SKM-1 treated with dmso at 0.1 percent for 144 hours (cell line): ENCODE data around the gene NASP.

ENCODE experiments used
- DNase-seq: peaks from one replicate; lab custom pipeline; 2025; ENCODE audit not compliant: unreplicated experiment; lab: John Stamatoyannopoulos, UW

The NASP gene

GRCh38 chr1:45666836-45667235 is 83.0 kb downstream of the NASP start:
- DNase-seq: no peak

DNA sequence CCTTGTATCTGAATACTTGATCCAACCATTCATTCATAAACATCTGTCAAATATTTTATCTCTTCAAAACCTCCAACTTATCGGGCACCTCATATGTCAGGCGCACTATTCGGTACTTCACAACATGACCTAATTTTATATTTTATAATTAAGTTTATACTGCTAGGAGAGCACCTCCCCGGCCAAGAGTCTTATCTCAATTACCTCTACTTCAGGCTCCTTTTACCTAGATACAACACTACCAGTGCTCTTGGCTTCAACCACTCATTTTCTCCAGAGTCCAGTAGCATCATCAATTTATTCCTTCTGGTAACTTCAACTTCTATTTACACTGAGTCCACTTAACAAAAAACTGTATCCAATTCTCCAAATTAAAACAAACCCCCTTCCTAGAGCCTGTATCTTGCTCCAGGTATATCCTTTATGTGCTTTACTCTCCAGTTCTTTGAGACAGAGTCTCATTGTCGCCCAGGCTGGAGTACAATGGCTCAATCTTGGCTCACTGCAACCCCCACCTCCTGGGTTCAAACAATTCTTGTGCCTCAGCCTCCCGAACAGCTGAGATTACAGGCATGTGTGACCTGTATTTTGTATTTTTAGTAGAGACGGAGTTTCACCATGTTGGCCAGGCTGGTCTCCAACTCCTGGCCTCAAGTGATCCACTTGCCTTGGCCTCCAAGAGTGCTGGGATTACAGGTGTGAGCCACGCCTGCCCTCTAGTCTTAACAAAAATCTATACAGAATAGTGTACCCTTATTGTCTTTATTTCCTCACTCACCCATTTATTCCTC is 83.7 kb downstream of the NASP start:
- DNase-seq: no peak
